Bronchial epithelial cell (primary cell): ENCODE measurements around the gene NACC2. TPM values are rescaled to one million over a fixed set of nuclear protein-coding genes. Genes with fewer than 3 reads are reported as not detected.

Experiments
- DNase-seq: peaks from one replicate; pipeline ENCODE4 v3.0.0-alpha.2; 2010; ENCODE audit warnings: low read depth
- FAIRE-seq: peaks from 2 replicates; lab custom pipeline; 2011; peaks lifted over from hg19 to GRCh38; lab: Jason Lieb, UNC
- H3K27me3 ChIP-seq: 2 replicates; pipeline ENCODE4 v1.5.1; 2011; ENCODE audit warnings: low read length; ENCODE audit not compliant: control insufficient read depth, insufficient read depth
- H3K36me3 ChIP-seq: 2 replicates; pipeline ENCODE4 v1.5.1; 2011; ENCODE audit warnings: low read length; ENCODE audit not compliant: control insufficient read depth, insufficient read depth
- H3K4me3 ChIP-seq: 2 replicates; pipeline ENCODE4 v1.5.1; 2011; ENCODE audit warnings: mild to moderate bottlenecking, low read depth, low read length, control low read depth
- total RNA-seq: library from RNA; depleted of rRNA; stranded (reverse); fragments of >200 nt; gene quantifications from 2 replicates; pipeline ENCODE4 v1.2.1, GENCODE V29; 2014
- TF ChIP-seq, protein P1 (sequence below): IDR thresholded peaks from 2 replicates; pipeline ENCODE4 v1.5.1; 2011; ENCODE audit warnings: mild to moderate bottlenecking, moderate library complexity, low read length, control low read depth, inconsistent platforms; ENCODE audit not compliant: insufficient read depth, severe bottlenecking

Gene NACC2
- total RNA-seq, 1 donor from 2014 or later = 7.6 TPM

- H3K36me3 ChIP-seq = peaks cover 4% of the 10 kb centered on the region
- FAIRE-seq (no peak), DNase-seq (no peak)
- no peaks in the 10 kb centered on the region for H3K27me3 ChIP-seq
- TF ChIP-seq, protein P1, sequence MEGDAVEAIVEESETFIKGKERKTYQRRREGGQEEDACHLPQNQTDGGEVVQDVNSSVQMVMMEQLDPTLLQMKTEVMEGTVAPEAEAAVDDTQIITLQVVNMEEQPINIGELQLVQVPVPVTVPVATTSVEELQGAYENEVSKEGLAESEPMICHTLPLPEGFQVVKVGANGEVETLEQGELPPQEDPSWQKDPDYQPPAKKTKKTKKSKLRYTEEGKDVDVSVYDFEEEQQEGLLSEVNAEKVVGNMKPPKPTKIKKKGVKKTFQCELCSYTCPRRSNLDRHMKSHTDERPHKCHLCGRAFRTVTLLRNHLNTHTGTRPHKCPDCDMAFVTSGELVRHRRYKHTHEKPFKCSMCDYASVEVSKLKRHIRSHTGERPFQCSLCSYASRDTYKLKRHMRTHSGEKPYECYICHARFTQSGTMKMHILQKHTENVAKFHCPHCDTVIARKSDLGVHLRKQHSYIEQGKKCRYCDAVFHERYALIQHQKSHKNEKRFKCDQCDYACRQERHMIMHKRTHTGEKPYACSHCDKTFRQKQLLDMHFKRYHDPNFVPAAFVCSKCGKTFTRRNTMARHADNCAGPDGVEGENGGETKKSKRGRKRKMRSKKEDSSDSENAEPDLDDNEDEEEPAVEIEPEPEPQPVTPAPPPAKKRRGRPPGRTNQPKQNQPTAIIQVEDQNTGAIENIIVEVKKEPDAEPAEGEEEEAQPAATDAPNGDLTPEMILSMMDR = no peak
- no peak overlapping the region for H3K4me3 ChIP-seq
Observed at GRCh38 chr9:136021171-136021871, 73.8 kb downstream of the NACC2 start.

DNA sequence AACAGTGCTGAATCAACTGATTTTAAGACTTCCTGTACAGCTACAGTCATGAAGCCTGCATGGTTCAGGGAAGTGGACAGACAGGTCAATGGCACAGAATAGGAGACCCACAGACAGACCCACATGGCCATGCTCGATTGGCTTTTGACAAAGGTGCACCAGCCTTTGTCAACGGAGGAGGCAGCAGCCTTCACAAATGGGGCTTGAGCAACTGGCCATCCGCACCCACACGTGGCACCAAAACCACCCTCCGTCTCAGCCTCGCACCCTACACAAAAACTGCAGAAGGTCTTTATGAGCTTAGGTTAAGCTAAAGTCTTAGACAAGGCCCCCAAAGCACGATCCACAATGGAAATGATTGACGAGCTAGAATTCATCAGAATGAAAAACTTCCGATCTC lies 74.4 kb downstream of the NACC2 start:
- no peak for DNase-seq

GRCh38 chr9:136020206-136020605 lies 74.9 kb downstream of the NACC2 start:
- Histone ChIP-seq H3K4me3 (no peak overlapping the region), H3K27me3 (no peaks in the 10 kb centered on the region), H3K36me3 (peaks cover 7% of the 10 kb centered on the region)
- no peak for FAIRE-seq
- TF ChIP-seq, protein P1 = no peak
- no peak for DNase-seq

More for the DNA sequence above, 74.4 kb downstream of the NACC2 start:
- FAIRE-seq = no peak
- peaks cover 5% of the 10 kb centered on the region for H3K36me3 ChIP-seq
- no peaks in the 10 kb centered on the region for H3K27me3 ChIP-seq
- TF ChIP-seq, protein P1 = no peak
- H3K4me3 ChIP-seq = no peak overlapping the region

DNA sequence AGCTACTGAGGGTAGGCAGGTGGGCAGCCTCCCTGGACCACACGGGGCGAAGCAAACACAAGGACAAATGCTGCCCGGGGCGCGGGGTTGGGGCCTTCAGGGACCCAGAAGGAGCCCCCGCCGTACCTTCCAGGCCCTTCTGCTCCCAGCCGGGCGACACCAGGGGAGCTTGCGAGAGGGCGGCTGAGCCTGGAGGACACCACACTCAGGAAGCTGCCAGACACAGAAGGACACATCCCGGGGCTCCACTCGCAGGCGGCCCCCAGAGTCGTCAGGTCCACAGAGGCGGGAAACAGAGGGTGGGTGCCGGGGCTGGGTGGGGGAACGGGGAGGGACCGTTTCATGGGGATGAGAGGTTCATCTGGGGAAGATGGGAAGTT lies 75.4 kb downstream of the NACC2 start:
- H3K4me3 ChIP-seq = no peak overlapping the region
- no peak for DNase-seq
- H3K27me3 ChIP-seq = no peaks in the 10 kb centered on the region
- TF ChIP-seq, protein P1 = no peak
- H3K36me3 ChIP-seq = peaks cover 6% of the 10 kb centered on the region
- FAIRE-seq = no peak

GRCh38 chr9:136019041-136019680 lies 75.9 kb downstream of the NACC2 start:
- TF ChIP-seq, protein P1 = no peak
- Histone ChIP-seq H3K36me3 (peaks cover 6% of the 10 kb centered on the region), H3K4me3 (no peak overlapping the region), H3K27me3 (no peaks in the 10 kb centered on the region)
- FAIRE-seq (no peak), DNase-seq (no peak)
